Measurements from ENCODE around the gene ENDOV. TPM values are rescaled to one million over a fixed set of nuclear protein-coding genes. Genes with fewer than 3 reads are reported as not detected.

ENDOV gene
- polyA plus RNA-seq, 1 experiment, result 29.8 TPM

DNA sequence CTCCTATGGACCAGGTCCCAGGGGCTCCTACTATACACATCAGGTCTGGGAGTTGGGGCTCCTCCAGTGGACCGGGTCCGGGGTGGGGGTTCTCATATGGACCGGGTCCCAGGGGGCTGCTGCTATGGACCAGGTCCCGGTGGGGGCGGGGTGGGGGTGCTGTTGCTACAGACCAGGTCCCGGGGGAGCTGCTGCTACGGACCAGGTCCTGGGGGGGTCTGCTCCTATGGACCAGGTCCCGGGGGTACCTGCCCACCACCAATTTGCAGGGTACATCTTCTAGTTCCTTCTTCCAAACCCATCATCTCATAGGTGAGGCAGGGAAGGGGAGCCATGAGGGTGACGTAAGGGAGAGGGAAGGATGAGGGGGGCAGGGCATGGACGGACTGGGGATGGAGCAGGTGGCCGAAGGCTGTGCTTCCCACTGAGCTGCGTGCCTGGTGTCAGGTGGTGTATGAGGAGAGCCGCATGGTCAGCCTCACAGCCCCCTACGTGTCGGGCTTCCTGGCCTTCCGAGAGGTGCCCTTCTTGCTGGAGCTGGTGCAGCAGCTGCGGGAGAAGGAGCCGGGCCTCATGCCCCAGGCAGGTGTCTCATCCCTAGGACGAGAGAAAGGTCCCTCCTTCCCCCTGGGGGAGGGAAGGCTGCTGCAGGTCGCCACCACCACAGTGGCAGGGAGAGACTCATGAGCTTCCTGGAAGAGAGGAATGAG, 6.6 kb downstream of the ENDOV start:
- TF ChIP-seq CTCF (IDR thresholded peaks at IDR 0.05; ENCODE audit: insufficient read depth, low read depth, low read length), result no peak
- H3K36me3 ChIP-seq (ENCODE audit: control insufficient read depth, insufficient read depth, low read length), result peaks cover 3% of the 10 kb centered on the region; the same call in 1 of the 2 replicates
- no peaks in the 10 kb centered on the region for H3K27me3 ChIP-seq (ENCODE audit: control insufficient read depth, insufficient read depth, low read length)
- CTCF ChIA-PET, result no interaction called here
- H3K4me3 ChIP-seq (ENCODE audit: low read depth, low read length), result no peak overlapping the region
- POLR2A ChIA-PET, result no interaction called here
- no peak for DNase-seq (ENCODE audit: low read depth)

GRCh38 chr17:80422276-80422675, 7.3 kb downstream of the ENDOV start:
- TF ChIP-seq CTCF (IDR thresholded peaks at IDR 0.05; ENCODE audit: insufficient read depth, low read depth, low read length), result no peak
- ChIA-PET POLR2A (no interaction called here), CTCF (interaction anchor here (1.2 kb wide), 1 partner anchor 548 kb away, joined by 4 read pairs; no protein-coding TSS in a partner anchor)
- no peak for DNase-seq (ENCODE audit: low read depth)
- no peaks in the 10 kb centered on the region for H3K27me3 ChIP-seq (ENCODE audit: control insufficient read depth, insufficient read depth, low read length)
- peaks cover 4% of the 10 kb centered on the region; the same call in 1 of the 2 replicates for H3K36me3 ChIP-seq (ENCODE audit: control insufficient read depth, insufficient read depth, low read length)
- H3K4me3 ChIP-seq (ENCODE audit: low read depth, low read length), result no peak overlapping the region

DNA sequence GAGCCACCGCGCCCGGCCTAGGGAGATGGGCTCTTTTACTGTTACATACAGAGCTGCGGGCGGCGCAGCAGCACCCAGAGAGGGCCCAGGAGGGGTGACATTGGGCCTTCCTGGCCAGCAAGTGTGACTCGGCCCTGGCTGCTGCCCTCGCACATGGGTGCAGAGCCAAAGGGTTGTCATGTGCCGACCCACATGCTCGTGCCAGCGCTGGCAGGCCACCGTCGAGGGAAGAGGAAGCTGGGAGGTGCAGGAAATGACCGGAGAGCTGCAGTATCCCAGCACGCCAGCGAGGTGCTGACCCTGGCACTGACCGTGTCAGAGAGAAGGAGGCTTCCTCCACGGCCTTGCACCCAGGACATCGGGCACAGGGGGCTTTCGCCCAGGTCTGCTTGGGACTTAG, 8.0 kb downstream of the ENDOV start:
- no peak overlapping the region for H3K4me3 ChIP-seq (ENCODE audit: low read depth, low read length)
- TF ChIP-seq CTCF (IDR thresholded peaks at IDR 0.05; ENCODE audit: insufficient read depth, low read depth, low read length), result no peak
- ChIA-PET POLR2A (no interaction called here), CTCF (interaction anchor here (0.9 to 6.7 kb wide), 4 partner anchors 44 to 558 kb away, joined by 3 to 79 read pairs (median 6); no protein-coding TSS in a partner anchor)
- H3K36me3 ChIP-seq (ENCODE audit: control insufficient read depth, insufficient read depth, low read length), result peaks cover 6% of the 10 kb centered on the region; the same call in 1 of the 2 replicates
- no peaks in the 10 kb centered on the region for H3K27me3 ChIP-seq (ENCODE audit: control insufficient read depth, insufficient read depth, low read length)
- DNase-seq (ENCODE audit: low read depth), result no peak

DNA sequence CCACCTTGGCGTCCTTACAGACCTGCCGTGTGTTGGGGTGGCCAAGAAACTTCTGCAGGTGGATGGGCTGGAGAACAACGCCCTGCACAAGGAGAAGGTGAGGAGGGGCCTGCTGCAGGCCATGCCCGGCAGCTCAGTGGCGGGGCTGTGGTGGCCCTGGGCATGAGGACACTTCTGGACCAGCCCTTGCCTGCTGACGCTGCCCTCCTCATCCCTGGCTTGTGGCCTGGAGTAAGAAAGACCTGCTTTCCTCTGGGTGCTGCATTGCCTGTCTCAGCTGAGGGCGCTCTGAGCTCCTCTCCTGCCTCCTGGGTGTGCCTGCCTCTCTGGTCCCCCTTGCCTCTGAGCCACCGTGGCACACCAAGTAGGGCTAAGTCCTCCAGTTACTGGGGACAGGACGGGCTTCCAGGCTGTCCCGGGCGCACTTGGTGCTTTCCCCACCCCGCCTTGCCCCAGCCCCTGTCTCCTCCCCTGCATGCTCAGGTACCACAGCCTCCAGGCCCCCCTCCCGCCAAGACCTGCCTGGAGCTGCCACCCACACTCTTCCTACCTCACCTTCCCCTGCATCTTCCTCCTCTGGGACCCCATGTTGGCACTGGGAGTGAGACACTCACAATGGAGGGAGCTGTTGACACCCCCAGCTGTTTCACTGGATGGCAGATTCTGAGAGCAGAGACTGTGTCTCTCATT, 8.7 kb downstream of the ENDOV start:
- peaks cover 6% of the 10 kb centered on the region; the same call in 1 of the 2 replicates for H3K36me3 ChIP-seq (ENCODE audit: control insufficient read depth, insufficient read depth, low read length)
- no peak for DNase-seq (ENCODE audit: low read depth)
- no peaks in the 10 kb centered on the region for H3K27me3 ChIP-seq (ENCODE audit: control insufficient read depth, insufficient read depth, low read length)
- CTCF ChIA-PET, result interaction anchor here (0.9 to 6.7 kb wide), 3 partner anchors 44 to 558 kb away, joined by 3 to 79 read pairs (median 7); no protein-coding TSS in a partner anchor
- no peak overlapping the region for H3K4me3 ChIP-seq (ENCODE audit: low read depth, low read length)
- POLR2A ChIA-PET, result no interaction called here
- TF ChIP-seq CTCF (IDR thresholded peaks at IDR 0.05; ENCODE audit: insufficient read depth, low read depth, low read length), result no peak

DNA sequence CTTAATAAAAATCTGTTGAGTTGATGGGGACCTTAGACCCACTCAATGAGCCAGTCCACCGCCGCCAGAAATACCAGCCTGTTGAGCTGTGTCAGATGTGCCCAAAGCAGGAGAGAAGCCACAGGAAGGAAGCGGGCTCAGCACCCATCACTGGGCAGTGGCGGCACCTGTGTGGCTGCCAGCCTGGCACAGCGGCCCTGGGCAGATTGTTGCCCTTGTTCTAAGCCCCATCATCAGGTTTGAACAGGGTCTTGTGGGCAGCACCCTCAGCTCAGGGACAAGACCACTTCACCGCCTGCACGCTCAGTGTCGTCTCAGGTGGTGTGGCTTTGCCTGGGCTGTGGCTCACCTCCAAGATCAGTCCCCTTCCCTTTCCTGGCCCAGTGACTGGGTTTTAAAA, 9.3 kb downstream of the ENDOV start:
- no peak for DNase-seq (ENCODE audit: low read depth)
- POLR2A ChIA-PET, result no interaction called here
- Histone ChIP-seq H3K4me3 (ENCODE audit: low read depth, low read length) (no peak overlapping the region), H3K36me3 (ENCODE audit: control insufficient read depth, insufficient read depth, low read length) (peaks cover 5% of the 10 kb centered on the region; the same call in 1 of the 2 replicates), H3K27me3 (ENCODE audit: control insufficient read depth, insufficient read depth, low read length) (no peaks in the 10 kb centered on the region)
- CTCF ChIA-PET, result interaction anchor here (2.9 to 6.7 kb wide), 2 partner anchors 152 to 557 kb away, joined by 7 to 79 read pairs; no protein-coding TSS in a partner anchor
- no peak for TF ChIP-seq CTCF (IDR thresholded peaks at IDR 0.05; ENCODE audit: insufficient read depth, low read depth, low read length)

All from BJ (cell line).